ENCODE data around the gene TDP1. TPM values are rescaled to one million over a fixed set of nuclear protein-coding genes. Genes with fewer than 3 reads are reported as not detected.

Gene TDP1
- total RNA-seq, 1 donor from 2014 or later = 54.3 TPM

DNA sequence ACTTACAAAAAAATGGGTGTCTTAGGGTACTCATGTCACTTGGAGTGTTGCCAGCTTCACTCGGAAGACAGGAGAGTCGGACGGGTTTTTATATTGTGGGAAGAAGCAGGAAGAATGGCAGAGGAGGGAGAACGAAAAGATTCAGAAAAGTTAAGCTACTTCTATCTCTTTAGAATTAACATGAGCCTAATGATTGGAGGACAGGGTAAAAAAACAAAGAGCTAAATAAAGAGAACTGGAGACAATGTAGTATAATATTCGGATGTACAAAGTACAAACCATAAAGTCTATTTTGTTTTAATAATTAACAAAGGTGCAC, 45.1 kb upstream of the TDP1 start:
- H3K27me3 Mint-ChIP-seq (ENCODE audit: low read depth) = no peaks in the 10 kb centered on the region
- TF ChIP-seq, protein P1, sequence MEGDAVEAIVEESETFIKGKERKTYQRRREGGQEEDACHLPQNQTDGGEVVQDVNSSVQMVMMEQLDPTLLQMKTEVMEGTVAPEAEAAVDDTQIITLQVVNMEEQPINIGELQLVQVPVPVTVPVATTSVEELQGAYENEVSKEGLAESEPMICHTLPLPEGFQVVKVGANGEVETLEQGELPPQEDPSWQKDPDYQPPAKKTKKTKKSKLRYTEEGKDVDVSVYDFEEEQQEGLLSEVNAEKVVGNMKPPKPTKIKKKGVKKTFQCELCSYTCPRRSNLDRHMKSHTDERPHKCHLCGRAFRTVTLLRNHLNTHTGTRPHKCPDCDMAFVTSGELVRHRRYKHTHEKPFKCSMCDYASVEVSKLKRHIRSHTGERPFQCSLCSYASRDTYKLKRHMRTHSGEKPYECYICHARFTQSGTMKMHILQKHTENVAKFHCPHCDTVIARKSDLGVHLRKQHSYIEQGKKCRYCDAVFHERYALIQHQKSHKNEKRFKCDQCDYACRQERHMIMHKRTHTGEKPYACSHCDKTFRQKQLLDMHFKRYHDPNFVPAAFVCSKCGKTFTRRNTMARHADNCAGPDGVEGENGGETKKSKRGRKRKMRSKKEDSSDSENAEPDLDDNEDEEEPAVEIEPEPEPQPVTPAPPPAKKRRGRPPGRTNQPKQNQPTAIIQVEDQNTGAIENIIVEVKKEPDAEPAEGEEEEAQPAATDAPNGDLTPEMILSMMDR (conservative IDR thresholded peaks at IDR 0.05) = no peak
- H3K4me1 Mint-ChIP-seq = peaks cover 36% of the 10 kb centered on the region
- no peak for DNase-seq (ENCODE audit: low read depth, low spot score)
- peaks cover 4% of the 10 kb centered on the region for H3K9me3 Mint-ChIP-seq
- H3K4me3 Mint-ChIP-seq = no peak overlapping the region
- no peaks in the 10 kb centered on the region for H3K36me3 Mint-ChIP-seq (ENCODE audit: low read depth)
- H3K27ac Mint-ChIP-seq (ENCODE audit: unreplicated experiment) = peak overlapping the region; percentile 41

DNA sequence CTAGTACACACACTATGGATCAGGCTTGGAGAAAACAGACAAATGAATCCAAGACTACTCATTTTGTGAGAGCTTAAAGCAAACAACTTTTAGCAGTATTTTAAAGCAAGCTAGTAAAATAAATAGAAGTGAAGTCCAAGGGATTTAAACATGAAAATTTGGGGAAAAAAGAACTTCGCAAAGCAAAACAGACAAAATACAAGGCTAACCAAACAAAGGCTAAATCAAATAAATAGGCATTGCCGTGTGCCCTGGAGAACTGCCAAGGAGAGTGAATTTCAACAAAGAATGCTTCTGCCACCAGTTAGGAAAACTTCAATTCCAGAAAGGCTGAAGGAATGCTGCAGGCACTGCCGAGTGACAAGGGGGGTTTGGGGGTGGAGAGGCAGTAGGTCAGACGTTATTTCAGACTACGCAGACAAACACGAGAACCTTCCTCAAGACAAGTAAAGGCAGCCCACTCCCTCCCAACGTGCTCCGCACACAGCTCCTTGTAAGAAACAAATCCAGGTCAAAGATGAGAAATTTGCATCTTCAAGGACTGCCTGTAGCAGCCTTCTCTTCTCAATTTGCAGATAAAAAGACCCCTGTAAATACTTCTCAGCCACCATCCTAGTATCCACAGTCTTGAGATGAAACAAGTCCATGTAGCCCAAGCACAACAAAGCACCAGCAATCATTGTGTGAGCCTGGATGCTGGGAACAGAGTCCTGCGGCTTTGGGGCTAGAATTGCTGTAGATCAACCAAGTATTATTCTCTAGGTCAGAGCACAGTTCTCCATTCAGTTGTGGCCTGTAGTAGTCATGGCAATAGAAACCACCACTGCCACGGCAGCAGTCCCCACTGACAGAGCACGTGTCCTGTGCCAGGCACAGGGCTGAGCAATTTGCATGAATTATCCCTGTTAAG, 44.5 kb upstream of the TDP1 start:
- H3K4me1 Mint-ChIP-seq = peaks cover 36% of the 10 kb centered on the region
- peak; percentile 3 for DNase-seq (ENCODE audit: low read depth, low spot score)
- peaks cover 4% of the 10 kb centered on the region for H3K9me3 Mint-ChIP-seq
- no peaks in the 10 kb centered on the region for H3K27me3 Mint-ChIP-seq (ENCODE audit: low read depth)
- H3K4me3 Mint-ChIP-seq = peak overlapping the region; percentile 24
- H3K27ac Mint-ChIP-seq (ENCODE audit: unreplicated experiment) = peak overlapping the region; percentile 51
- TF ChIP-seq, protein P1 (conservative IDR thresholded peaks at IDR 0.05) = no peak
- H3K36me3 Mint-ChIP-seq (ENCODE audit: low read depth) = no peaks in the 10 kb centered on the region

DNA sequence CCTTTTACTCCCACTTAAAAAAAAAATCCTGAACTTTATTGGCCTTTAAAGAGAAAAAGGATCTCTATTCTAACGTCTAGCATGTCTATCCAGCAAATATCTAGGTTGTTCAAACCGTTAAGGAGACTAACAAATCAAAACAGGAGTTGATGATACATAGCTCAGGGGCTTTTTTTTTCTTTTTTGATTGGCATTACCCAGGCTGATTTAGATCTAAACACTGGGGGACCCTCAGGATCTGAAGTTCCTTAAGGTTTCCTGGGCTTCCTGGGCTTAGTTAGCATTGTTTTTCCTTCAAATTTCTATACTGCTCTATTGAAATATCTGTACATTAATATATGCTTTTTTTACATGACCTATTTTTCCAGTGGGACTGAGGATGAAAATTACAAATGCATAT, 43.5 kb upstream of the TDP1 start:
- Mint-ChIP-seq H3K4me3 (no peak overlapping the region), H3K9me3 (peaks cover 4% of the 10 kb centered on the region), H3K27ac (ENCODE audit: unreplicated experiment) (peak overlapping the region; percentile 47), H3K36me3 (ENCODE audit: low read depth) (no peaks in the 10 kb centered on the region), H3K27me3 (ENCODE audit: low read depth) (no peaks in the 10 kb centered on the region), H3K4me1 (peaks cover 36% of the 10 kb centered on the region)
- TF ChIP-seq, protein P1 (conservative IDR thresholded peaks at IDR 0.05) = no peak
- no peak for DNase-seq (ENCODE audit: low read depth, low spot score)

DNA sequence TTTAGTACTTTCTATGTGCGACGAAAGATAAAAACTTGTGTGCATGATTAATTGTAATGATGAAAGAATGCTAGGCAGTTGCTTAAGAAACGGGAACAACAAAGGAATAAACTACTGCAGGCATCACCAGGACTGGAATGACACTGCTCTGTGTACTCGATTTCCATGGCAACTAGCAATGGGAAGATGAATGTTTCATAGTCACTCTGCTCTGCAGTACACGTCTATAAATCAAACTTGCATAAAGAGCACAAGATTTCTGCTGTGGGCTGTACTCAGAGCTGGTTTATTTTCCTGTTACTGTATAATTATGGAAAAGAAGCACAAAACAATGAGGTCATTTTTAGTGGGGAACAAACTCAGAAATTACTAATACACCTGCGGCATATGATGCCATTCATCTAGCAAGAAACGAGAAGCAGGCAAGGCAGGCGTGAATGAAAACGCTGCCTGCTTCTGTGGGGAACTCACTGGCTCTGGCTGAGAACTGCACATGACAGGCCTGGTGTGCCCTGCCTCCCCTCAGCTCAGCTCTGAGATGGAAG, 43.0 kb upstream of the TDP1 start:
- Mint-ChIP-seq H3K4me3 (no peak overlapping the region), H3K27ac (ENCODE audit: unreplicated experiment) (peak overlapping the region; percentile 65), H3K4me1 (peaks cover 36% of the 10 kb centered on the region)

DNA sequence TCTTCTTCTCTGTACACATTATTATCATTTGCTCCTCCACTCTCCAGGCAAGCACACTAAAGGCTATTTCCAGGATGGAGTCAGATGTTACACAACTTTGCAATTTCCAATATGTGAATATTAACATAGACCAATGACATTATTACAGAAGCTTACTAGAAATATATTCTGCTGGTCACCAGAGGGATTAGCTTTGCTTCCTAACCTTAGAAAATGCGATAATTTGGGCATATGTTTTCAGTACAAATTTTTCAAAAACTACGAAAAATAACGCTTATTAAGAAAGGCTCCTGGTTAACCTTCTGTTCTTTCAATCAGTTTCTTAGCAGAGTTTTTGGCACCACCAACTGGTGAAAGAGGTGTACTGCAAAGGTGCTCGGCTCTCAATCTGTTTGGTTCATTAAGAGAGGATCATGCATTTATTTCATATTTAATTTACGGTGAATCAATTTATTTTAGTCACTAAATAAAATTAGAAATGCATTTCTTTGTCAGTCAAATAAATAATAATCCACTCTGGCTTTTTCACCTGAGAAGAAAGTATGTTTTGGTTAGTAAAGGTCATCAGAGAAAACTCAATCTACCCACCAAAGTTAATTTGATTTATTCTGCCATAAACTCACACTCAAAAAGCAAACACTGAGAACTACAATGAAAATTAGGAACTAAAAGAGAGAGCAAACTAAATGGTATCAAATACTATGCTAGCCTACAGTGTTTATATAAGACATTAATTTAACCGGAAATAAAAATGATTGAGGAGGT, 40.4 kb upstream of the TDP1 start:
- no peaks in the 10 kb centered on the region for H3K27me3 Mint-ChIP-seq (ENCODE audit: low read depth)
- H3K27ac Mint-ChIP-seq (ENCODE audit: unreplicated experiment) = no peak overlapping the region
- H3K36me3 Mint-ChIP-seq (ENCODE audit: low read depth) = no peaks in the 10 kb centered on the region
- TF ChIP-seq, protein P1 (conservative IDR thresholded peaks at IDR 0.05) = peak; percentile 98
- peak; percentile 58 for DNase-seq (ENCODE audit: low read depth, low spot score)
- H3K4me1 Mint-ChIP-seq = peaks cover 31% of the 10 kb centered on the region
- no peak overlapping the region for H3K4me3 Mint-ChIP-seq
- H3K9me3 Mint-ChIP-seq = no peaks in the 10 kb centered on the region

More for the DNA sequence above, 43.0 kb upstream of the TDP1 start:
- no peak for DNase-seq (ENCODE audit: low read depth, low spot score)
- TF ChIP-seq, protein P1 (conservative IDR thresholded peaks at IDR 0.05) = no peak
- Mint-ChIP-seq H3K36me3 (ENCODE audit: low read depth) (no peaks in the 10 kb centered on the region), H3K9me3 (peaks cover 4% of the 10 kb centered on the region), H3K27me3 (ENCODE audit: low read depth) (no peaks in the 10 kb centered on the region)

Data from neural crest cell (in vitro differentiated cells).